Keratinocyte (primary cell): ENCODE measurements around the gene FAM3C. TPM values are rescaled to one million over a fixed set of nuclear protein-coding genes. Genes with fewer than 3 reads are reported as not detected.

Experiments
- DNase-seq: peaks from one replicate; pipeline ENCODE4 v3.0.0-alpha.2; 2011; ENCODE audit warnings: low read depth, missing footprints, low spot score
- FAIRE-seq: peaks from 2 replicates; lab custom pipeline; 2011; peaks lifted over from hg19 to GRCh38; lab: Jason Lieb, UNC
- H2AFZ ChIP-seq: 2 replicates; pipeline ENCODE4 v1.6.0; 2012; ENCODE audit warnings: low read length, control low read depth, inconsistent platforms; ENCODE audit not compliant: control insufficient read depth
- H3K27ac ChIP-seq: 2 replicates; pipeline ENCODE4 v1.5.1; 2011; ENCODE audit warnings: low read length; ENCODE audit not compliant: control insufficient read depth, insufficient read depth
- H3K27me3 ChIP-seq: 3 replicates; pipeline ENCODE4 v1.6.0; 2011; ENCODE audit warnings: low read length; ENCODE audit not compliant: control insufficient read depth, insufficient read depth; ENCODE audit errors: extremely low read depth
- H3K36me3 ChIP-seq, 2 experiments: 2 replicates in 1 of 2; 3 replicates in 1 of 2; pipeline ENCODE4 v1.5.1; 2011; ENCODE audit warnings: low read length in 2 of 2, mild to moderate bottlenecking in 1 of 2; ENCODE audit not compliant: control insufficient read depth in 2 of 2, insufficient read depth in 2 of 2; ENCODE audit errors: extremely low read depth in 1 of 2
- H3K4me1 ChIP-seq: 3 replicates; pipeline ENCODE4 v1.5.1; 2011; ENCODE audit warnings: low read length; ENCODE audit not compliant: control insufficient read depth, insufficient read depth; ENCODE audit errors: extremely low read depth
- H3K4me2 ChIP-seq: 3 replicates; pipeline ENCODE4 v1.6.0; 2011; ENCODE audit warnings: low read depth, low read length; ENCODE audit not compliant: control insufficient read depth, insufficient read depth; ENCODE audit errors: extremely low read depth
- H3K4me3 ChIP-seq, 3 experiments: fragments of 200-600 bp in 1 of 3; sonication (generic) in 1 of 3; 2 replicates in 2 of 3; 3 replicates in 1 of 3; pipeline ENCODE4 v1.5.1; 2011 to 2016; ENCODE audit warnings: low read length in 3 of 3, mild to moderate bottlenecking in 3 of 3, control low read depth in 2 of 3, inconsistent platforms in 1 of 3, low read depth in 1 of 3, mixed read lengths in 1 of 3, mixed run types in 1 of 3, moderate library complexity in 1 of 3; ENCODE audit not compliant: control insufficient read depth in 2 of 3, insufficient read depth in 2 of 3; ENCODE audit errors: extremely low read depth in 1 of 3
- H3K79me2 ChIP-seq: 2 replicates; pipeline ENCODE4 v1.6.0; 2012; ENCODE audit warnings: low read length; ENCODE audit not compliant: control insufficient read depth, insufficient read depth
- H3K9ac ChIP-seq: 3 replicates; pipeline ENCODE4 v1.6.0; 2011; ENCODE audit warnings: low read length; ENCODE audit not compliant: control insufficient read depth, insufficient read depth; ENCODE audit errors: extremely low read depth
- H3K9me1 ChIP-seq: 3 replicates; pipeline ENCODE4 v1.6.0; 2011; ENCODE audit warnings: low read length; ENCODE audit not compliant: control insufficient read depth, insufficient read depth; ENCODE audit errors: extremely low read depth
- H3K9me3 ChIP-seq: 2 replicates; pipeline ENCODE4 v1.5.1; 2012; ENCODE audit warnings: low read depth, low read length; ENCODE audit not compliant: control insufficient read depth
- H4K20me1 ChIP-seq: 3 replicates; pipeline ENCODE4 v1.6.0; 2011; ENCODE audit warnings: low read length; ENCODE audit not compliant: control insufficient read depth, insufficient read depth; ENCODE audit errors: extremely low read depth
- EZH2 ChIP-seq: IDR thresholded peaks from one replicate; pipeline ENCODE4 v1.6.1; 2012; ENCODE audit warnings: inconsistent platforms, mild to moderate bottlenecking, low read length, moderate library complexity
- dilution Hi-C: fragments of 300-500 bp; cut with MboI; formaldehyde crosslinking; loops from one replicate; pipeline ENCODE4 v1.7.0; 2020; ENCODE audit warnings: low sequenced_read_pairs; ENCODE audit not compliant: extremely low pct_ligation_motif_present
- polyA plus RNA-seq, 5 experiments: library from polyadenylated mRNA; depleted of rRNA in 3 of 5; stranded (reverse) in 3 of 5; stranded (forward) in 1 of 5; unstranded in 1 of 5; fragments of >200 nt; gene quantifications; 1 replicate in 1 of 5; 2 replicates in 3 of 5; 3 replicates in 1 of 5; pipeline versions ENCODE4 v1.2.1 to v1.2.3, GENCODE V29; 2011 to 2012; ENCODE audit warnings: missing spikeins in 2 of 5, low read depth in 1 of 5, low replicate concordance in 1 of 5
- TF ChIP-seq, protein P1 (sequence below), 3 experiments: IDR thresholded peaks in 1 of 3; conservative IDR thresholded peaks in 1 of 3; optimal IDR thresholded peaks in 1 of 3; 2 replicates in 2 of 3; 3 replicates in 1 of 3; pipeline versions ENCODE3 to v1.5.1; 2011; ENCODE audit warnings: low read length in 3 of 3, mild to moderate bottlenecking in 3 of 3, moderate library complexity in 2 of 3, control low read depth in 1 of 3, inconsistent platforms in 1 of 3; ENCODE audit not compliant: insufficient read depth in 2 of 3; ENCODE audit errors: extremely low read depth in 1 of 3

FAM3C gene
- polyA plus RNA-seq, 1 donor (not counting 4 experiments of a cell fraction or from before 2014, with no cell fraction given), result 93.5 TPM

DNA sequence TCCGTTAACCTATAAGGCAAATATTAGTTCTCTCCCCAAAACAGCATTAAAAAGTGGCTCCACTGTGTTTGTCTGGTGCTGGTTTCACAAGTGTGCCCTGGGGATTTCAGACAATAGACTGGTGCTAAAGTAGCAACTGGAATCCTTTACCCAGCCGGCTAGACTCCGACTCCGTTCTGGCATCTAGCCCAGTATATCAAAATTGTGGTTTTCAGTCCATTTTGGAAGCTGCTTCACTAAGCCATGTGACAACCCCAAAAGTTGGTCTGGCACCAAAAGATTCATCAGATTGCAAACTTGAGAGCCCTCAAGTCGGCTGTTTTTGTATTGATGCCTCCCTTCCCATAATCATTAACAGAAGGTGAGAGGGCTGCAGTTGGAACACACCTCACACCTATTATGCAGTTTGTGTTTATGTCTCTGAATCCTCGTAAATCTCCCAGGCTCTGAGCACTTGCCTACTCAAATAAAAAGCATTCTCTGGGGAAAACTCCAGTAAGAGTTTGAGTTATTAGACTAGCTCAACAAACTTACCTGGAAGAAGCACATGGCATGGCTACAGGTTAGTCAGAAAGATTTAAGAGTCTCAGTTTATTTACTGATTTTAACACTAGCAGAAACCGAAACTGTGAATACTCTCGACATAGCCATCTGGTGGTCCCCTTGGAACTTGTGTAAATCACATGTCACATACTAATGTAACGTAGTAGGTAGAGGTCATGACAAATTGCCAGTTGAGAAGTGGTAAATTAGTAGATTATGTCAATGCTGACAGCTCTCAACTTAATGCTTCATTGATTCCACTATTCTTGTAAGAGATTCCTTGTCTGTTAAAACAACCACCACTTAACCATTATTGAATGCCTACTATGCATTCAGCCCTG lies 82.1 kb downstream of the FAM3C start:
- H3K4me2 ChIP-seq, result peak overlapping the region; percentile 92
- no peaks in the 10 kb centered on the region for H3K27me3 ChIP-seq
- H3K4me3 ChIP-seq, result peak overlapping the region in 2 of 3 experiments; percentile 18 to 61
- H3K79me2 ChIP-seq, result no peaks in the 10 kb centered on the region
- no peaks in the 10 kb centered on the region for H3K9me3 ChIP-seq
- peaks cover 21% of the 10 kb centered on the region for H3K4me1 ChIP-seq
- no peak overlapping the region for H3K9ac ChIP-seq
- TF ChIP-seq, protein P1, sequence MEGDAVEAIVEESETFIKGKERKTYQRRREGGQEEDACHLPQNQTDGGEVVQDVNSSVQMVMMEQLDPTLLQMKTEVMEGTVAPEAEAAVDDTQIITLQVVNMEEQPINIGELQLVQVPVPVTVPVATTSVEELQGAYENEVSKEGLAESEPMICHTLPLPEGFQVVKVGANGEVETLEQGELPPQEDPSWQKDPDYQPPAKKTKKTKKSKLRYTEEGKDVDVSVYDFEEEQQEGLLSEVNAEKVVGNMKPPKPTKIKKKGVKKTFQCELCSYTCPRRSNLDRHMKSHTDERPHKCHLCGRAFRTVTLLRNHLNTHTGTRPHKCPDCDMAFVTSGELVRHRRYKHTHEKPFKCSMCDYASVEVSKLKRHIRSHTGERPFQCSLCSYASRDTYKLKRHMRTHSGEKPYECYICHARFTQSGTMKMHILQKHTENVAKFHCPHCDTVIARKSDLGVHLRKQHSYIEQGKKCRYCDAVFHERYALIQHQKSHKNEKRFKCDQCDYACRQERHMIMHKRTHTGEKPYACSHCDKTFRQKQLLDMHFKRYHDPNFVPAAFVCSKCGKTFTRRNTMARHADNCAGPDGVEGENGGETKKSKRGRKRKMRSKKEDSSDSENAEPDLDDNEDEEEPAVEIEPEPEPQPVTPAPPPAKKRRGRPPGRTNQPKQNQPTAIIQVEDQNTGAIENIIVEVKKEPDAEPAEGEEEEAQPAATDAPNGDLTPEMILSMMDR (optimal IDR thresholded peaks at IDR 0.05 in 1 of 3, IDR thresholded peaks at IDR 0.05 in 1 of 3, conservative IDR thresholded peaks at IDR 0.05 in 1 of 3; ENCODE audit: extremely low read depth in 1 of 3, insufficient read depth in 2 of 3, low read length in 3 of 3), result no peak
- no peak for TF ChIP-seq EZH2
- dilution Hi-C loops, result no loop called here
- DNase-seq (no peak), FAIRE-seq (peak; percentile 9)
- H3K36me3 ChIP-seq, result no peaks in the 10 kb centered on the region
- H2AFZ ChIP-seq, result peak overlapping the region; percentile 78
- H3K9me1 ChIP-seq, result no peaks in the 10 kb centered on the region
- H3K27ac ChIP-seq, result peak overlapping the region; percentile 15
- no peaks in the 10 kb centered on the region for H4K20me1 ChIP-seq

DNA sequence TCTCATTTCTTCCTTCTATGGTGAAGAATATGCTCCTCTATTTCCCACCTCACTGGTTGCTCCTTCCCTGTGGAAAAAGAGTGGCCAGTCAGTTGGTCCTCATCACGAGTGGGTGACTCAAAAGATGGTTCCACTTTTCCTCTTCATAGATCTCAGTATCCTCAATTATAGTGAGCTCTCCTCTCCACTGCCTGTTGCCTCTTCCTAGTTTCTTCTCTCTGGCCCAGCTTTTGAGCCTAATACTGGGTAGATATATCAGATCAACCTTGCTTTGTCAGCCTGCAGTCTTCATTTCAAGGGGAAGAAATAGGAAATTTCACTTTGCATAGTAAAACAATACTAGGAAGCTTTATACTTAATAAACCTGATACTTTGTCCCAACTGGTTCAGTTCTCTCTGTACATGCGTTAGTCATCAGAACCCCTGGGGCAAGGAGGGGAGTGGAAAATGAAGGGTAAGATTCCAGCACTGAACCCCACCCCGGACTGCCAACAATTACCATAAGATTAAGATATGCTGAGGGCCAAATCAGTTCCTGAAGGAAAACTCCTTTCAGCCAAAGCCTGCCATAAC lies 82.8 kb downstream of the FAM3C start:
- H3K4me1 ChIP-seq, result peaks cover 21% of the 10 kb centered on the region
- no peaks in the 10 kb centered on the region for H3K9me1 ChIP-seq
- H3K27me3 ChIP-seq, result no peaks in the 10 kb centered on the region
- H3K4me3 ChIP-seq, result peak overlapping the region in 2 of 3 experiments; percentile 18 to 61
- peak overlapping the region; percentile 15 for H3K27ac ChIP-seq
- no peak overlapping the region for H3K9ac ChIP-seq
- H2AFZ ChIP-seq, result peak overlapping the region; percentile 78
- DNase-seq (no peak), FAIRE-seq (peak; percentile 89)
- H3K79me2 ChIP-seq, result no peaks in the 10 kb centered on the region
- dilution Hi-C loops, result no loop called here
- no peaks in the 10 kb centered on the region for H4K20me1 ChIP-seq
- peak overlapping the region; percentile 92 for H3K4me2 ChIP-seq
- H3K36me3 ChIP-seq, result no peaks in the 10 kb centered on the region
- H3K9me3 ChIP-seq, result no peaks in the 10 kb centered on the region
- TF ChIP-seq, protein P1 (optimal IDR thresholded peaks at IDR 0.05 in 1 of 3, IDR thresholded peaks at IDR 0.05 in 1 of 3, conservative IDR thresholded peaks at IDR 0.05 in 1 of 3; ENCODE audit: extremely low read depth in 1 of 3, insufficient read depth in 2 of 3, low read length in 3 of 3), result no peak
- TF ChIP-seq EZH2, result no peak
